ENCODE measurements around the gene SLX4IP.

DNA sequence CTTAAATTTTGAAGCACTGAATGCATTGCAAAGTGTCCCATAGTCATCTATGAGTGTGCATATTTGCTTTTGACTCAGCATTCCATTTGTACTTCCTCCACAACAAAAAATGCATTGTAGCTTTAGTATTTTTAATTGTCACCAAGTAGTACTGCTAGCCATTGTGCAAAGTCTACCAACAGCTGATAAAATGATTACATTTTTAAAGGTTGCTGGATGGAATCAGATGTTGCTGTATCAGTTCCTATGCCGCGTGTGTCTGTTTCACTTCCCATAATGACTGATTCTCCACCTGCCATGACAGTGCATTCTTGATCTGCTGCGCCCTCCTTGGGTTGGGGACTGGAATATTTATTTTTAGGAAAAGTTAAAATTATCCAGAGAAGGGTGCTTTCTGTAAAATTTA is 41.2 kb downstream of the SLX4IP start:
- TF ChIP-seq CTCF (conservative IDR thresholded peaks at IDR 0.05 in 1 of 2, IDR thresholded peaks at IDR 0.05 in 1 of 2; ENCODE audit: extremely low read depth in 1 of 2, insufficient read depth in 1 of 2, low read depth in 1 of 2, low read length in 2 of 2): no peak
- TF ChIP-seq EZH2 (IDR thresholded peaks at IDR 0.05; ENCODE audit: borderline replicate concordance, low read length): no peak
